ENCODE data around the gene RAPGEF3.

- 0 out of 2 replicates have a peak, but pooled peaks have one; percentile 23 for TF ChIP-seq MAX (CRISPR knock-in tag; IDR thresholded peaks at IDR 0.05)
- no peak for TF ChIP-seq VEZF1 (CRISPR knock-in tag; IDR thresholded peaks at IDR 0.05)
- TF ChIP-seq ASH1L (IDR thresholded peaks at IDR 0.05; ENCODE audit: borderline replicate concordance, low read depth, partially characterized antibody), result no peak
- TF ChIP-seq CTCF (IDR thresholded peaks at IDR 0.05 in 2 of 3, conservative IDR thresholded peaks at IDR 0.05 in 1 of 3; ENCODE audit: insufficient read depth in 2 of 3, low read depth in 1 of 3, low read length in 3 of 3), result no peak
- no peak for TF ChIP-seq ATF1 (CRISPR knock-in tag; IDR thresholded peaks at IDR 0.05)
- no peak for TF ChIP-seq ATF1 (tag; IDR thresholded peaks at IDR 0.05)
These were observed 18.5 kb upstream of the RAPGEF3 start for GRCh38 chr12:47777151-47777550.
